ENCODE results near the gene RPP40. TPM values are rescaled to one million over a fixed set of nuclear protein-coding genes. Genes with fewer than 3 reads are reported as not detected.

The RPP40 gene
- total and polyA plus RNA-seq, 5 donors from 2014 or later = 1.6 to 20.2 (median 16.1) TPM

DNA sequence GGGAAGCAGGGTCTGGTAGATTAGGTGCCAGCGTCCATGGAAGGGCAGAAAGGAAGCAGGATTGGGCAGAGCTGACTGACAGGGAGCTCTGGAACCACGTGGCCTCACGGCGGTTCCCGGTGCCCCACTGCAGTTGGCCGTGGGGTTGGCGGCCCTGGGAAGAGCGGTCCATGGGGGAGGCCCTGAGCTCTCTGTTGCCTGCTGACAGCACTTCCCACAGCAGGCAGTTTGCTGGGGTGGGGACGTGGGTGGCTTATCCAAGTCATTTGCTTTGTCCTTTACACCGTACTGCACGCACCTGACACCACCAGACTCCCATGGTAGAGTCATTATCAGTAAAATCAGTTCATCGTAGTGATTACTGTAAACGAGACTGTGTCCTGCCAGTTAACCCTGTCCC is 56.1 kb downstream of the RPP40 start:
- no peak overlapping the region for H3K27ac ChIP-seq (ENCODE audit: insufficient read depth, low read length, poor library complexity, severe bottlenecking)
- peaks cover 2 to 5% (median 4%) of the 10 kb centered on the region in 4 donors for H3K4me1 Mint-ChIP-seq

DNA sequence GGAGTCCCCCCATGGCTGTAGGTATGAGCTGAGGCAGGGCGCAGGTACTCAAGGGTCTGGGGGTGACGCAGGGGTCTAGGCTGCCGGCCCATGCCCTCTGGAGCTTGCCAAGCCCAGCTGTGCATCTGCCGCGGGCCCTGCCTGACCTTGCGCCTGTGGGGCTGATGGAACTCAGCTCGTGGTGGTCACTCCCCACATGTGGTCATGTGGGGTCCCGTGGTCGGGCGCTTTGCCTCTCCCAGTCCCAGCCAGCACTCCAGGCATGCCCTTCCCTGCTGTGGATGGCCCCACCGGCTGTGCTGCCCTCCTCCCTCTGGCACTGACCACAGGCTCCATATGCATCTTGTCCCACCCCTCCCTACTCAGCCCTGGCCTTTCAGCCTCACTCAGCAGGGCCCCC is 57.3 kb downstream of the RPP40 start:
- H3K36me3 ChIP-seq (ENCODE audit: control insufficient read depth, insufficient read depth, low read length) = peaks cover 35% of the 10 kb centered on the region

More for the DNA sequence above, 56.1 kb downstream of the RPP40 start:
- Histone ChIP-seq H3K9me3 (ENCODE audit: control insufficient read depth in 2 of 2, low read length in 2 of 2) (no peaks in the 10 kb centered on the region), H3K36me3 (ENCODE audit: control insufficient read depth, insufficient read depth, low read length) (peaks cover 43% of the 10 kb centered on the region), H3K27me3 (ENCODE audit: control insufficient read depth, insufficient read depth, low read length) (no peaks in the 10 kb centered on the region), H3K4me3 (ENCODE audit: low read depth, low read length) (no peak overlapping the region), H3K4me1 (ENCODE audit: control insufficient read depth, insufficient read depth, low read length, poor library complexity, severe bottlenecking) (no peaks in the 10 kb centered on the region)
- H3K36me3 Mint-ChIP-seq = peaks cover 58% of the 10 kb centered on the region
- ATAC-seq (ENCODE audit: low read depth in 2 of 2) = no peak
- no peak for DNase-seq
- H3K27me3 Mint-ChIP-seq = no peaks in the 10 kb centered on the region
- no peaks in the 10 kb centered on the region for H3K9me3 Mint-ChIP-seq
- H3K4me3 Mint-ChIP-seq = no peak overlapping the region
- no peak overlapping the region for H3K27ac Mint-ChIP-seq

More for the DNA sequence above, 57.3 kb downstream of the RPP40 start:
- Histone ChIP-seq H3K9me3 (ENCODE audit: control insufficient read depth in 2 of 2, low read length in 2 of 2) (no peaks in the 10 kb centered on the region), H3K4me3 (ENCODE audit: low read depth, low read length) (no peak overlapping the region), H3K27me3 (ENCODE audit: control insufficient read depth, insufficient read depth, low read length) (no peaks in the 10 kb centered on the region), H3K4me1 (ENCODE audit: control insufficient read depth, insufficient read depth, low read length, poor library complexity, severe bottlenecking) (peaks cover 7% of the 10 kb centered on the region), H3K27ac (ENCODE audit: insufficient read depth, low read length, poor library complexity, severe bottlenecking) (no peak overlapping the region)
- H3K27ac Mint-ChIP-seq = no peak overlapping the region
- no peak overlapping the region for H3K4me3 Mint-ChIP-seq
- H3K4me1 Mint-ChIP-seq = peaks cover 10 to 16% (median 14%) of the 10 kb centered on the region in 4 donors
- no peaks in the 10 kb centered on the region for H3K9me3 Mint-ChIP-seq
- ATAC-seq (ENCODE audit: low read depth in 2 of 2) (no peak), DNase-seq (no peak)
- no peaks in the 10 kb centered on the region for H3K27me3 Mint-ChIP-seq
- peaks cover 47% of the 10 kb centered on the region for H3K36me3 Mint-ChIP-seq

Other genes starting within 250 kb of the RPP40 start
- gene CDYL, start 227.6 kb downstream of the RPP40 start, total RNA-seq = 27.0 TPM
- gene CDYL, start 227.6 kb downstream of the RPP40 start, polyA plus RNA-seq = 1 to 10 TPM; 3.1 to 5.0 (median 4.0) TPM
- gene PPP1R3G, start 81.3 kb upstream of the RPP40 start, total RNA-seq = 0.10 TPM
- gene PPP1R3G, start 81.3 kb upstream of the RPP40 start, polyA plus RNA-seq = not detected